Fibroblast of villous mesenchyme (primary cell): ENCODE measurements around the gene TMX2. TPM values are rescaled to one million over a fixed set of nuclear protein-coding genes. Genes with fewer than 3 reads are reported as not detected.

Experiments used
- DNase-seq: peaks from one replicate; pipeline ENCODE4 v3.0.0-alpha.2; 2010; ENCODE audit warnings: low read depth
- H3K4me3 ChIP-seq: 2 replicates; pipeline ENCODE4 v1.5.1; 2011; ENCODE audit warnings: low read depth, mild to moderate bottlenecking, low read length
- total RNA-seq: library from RNA; depleted of rRNA; stranded (reverse); fragments of >200 nt; gene quantifications from 2 replicates; pipeline ENCODE4 v1.2.3, GENCODE V29; 2012
- TF ChIP-seq, protein P1 (sequence below): IDR thresholded peaks from 2 replicates; pipeline ENCODE4 v1.5.1; 2012; ENCODE audit warnings: low read depth, mild to moderate bottlenecking, low read length; ENCODE audit not compliant: insufficient read depth

Gene TMX2
- total RNA-seq, 1 donor = 79.9 TPM

DNA sequence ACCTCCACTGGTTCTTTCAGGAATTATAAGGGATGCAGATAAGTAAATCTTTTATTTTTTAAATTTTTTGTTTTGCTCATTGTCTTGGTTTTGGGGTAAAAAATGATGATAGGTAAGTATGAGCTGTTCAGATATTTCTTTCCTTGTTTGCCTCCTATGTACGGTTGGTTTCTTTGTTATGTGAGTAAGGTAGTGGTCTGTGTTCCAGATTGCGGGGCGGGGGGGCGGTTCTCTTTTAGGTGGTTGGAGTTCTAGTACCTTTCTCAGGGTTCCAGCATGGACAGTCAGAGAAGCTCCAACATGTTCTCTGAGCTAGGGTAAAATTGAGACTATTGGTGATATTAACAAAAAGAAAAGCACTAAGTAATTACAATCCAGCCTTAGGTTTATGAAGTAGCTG lies 51.6 kb downstream of the TMX2 start:
- TF ChIP-seq, protein P1, sequence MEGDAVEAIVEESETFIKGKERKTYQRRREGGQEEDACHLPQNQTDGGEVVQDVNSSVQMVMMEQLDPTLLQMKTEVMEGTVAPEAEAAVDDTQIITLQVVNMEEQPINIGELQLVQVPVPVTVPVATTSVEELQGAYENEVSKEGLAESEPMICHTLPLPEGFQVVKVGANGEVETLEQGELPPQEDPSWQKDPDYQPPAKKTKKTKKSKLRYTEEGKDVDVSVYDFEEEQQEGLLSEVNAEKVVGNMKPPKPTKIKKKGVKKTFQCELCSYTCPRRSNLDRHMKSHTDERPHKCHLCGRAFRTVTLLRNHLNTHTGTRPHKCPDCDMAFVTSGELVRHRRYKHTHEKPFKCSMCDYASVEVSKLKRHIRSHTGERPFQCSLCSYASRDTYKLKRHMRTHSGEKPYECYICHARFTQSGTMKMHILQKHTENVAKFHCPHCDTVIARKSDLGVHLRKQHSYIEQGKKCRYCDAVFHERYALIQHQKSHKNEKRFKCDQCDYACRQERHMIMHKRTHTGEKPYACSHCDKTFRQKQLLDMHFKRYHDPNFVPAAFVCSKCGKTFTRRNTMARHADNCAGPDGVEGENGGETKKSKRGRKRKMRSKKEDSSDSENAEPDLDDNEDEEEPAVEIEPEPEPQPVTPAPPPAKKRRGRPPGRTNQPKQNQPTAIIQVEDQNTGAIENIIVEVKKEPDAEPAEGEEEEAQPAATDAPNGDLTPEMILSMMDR = no peak
- no peak for DNase-seq
- H3K4me3 ChIP-seq = peak overlapping the region; percentile 82

DNA sequence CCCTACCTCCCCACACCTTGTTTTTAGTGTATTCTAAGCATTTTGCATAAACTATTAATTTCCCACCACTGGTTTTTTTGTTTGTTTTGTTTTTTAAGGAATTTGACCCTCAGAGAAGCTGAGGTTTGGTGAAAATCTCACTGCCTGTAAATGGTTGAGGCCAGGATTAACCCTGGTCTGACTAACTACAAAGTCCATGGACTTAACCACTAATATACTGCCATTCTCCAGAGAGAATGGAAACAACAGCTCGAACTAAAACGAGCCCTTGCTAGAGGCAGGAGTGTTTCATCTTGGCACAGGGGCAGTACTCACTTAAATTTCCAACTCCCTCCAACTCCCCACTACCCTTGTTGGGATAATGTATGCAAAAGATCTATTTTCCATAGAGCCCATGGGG lies 52.2 kb downstream of the TMX2 start:
- peak; percentile 59 for DNase-seq
- TF ChIP-seq, protein P1 = no peak
- H3K4me3 ChIP-seq = peak overlapping the region; percentile 82

DNA sequence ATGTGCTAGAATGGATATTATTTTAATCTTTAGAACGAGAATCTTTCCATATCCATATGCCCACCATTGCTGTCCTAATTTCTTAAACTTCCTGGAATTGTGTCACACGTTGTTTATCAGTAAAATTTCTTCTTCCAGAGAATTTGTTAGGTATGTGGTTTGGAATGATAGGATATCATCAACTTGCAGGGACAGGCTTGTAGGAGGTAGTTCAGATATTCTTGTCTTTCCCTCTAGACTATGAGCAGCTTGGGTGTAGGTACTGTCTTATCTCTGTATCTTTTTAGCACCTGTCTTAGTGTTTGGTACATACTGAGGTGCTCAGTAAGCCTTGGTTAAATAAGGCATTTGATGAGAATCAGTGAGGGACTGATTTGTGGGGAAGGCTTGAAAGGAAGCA lies 52.6 kb downstream of the TMX2 start:
- TF ChIP-seq, protein P1 = no peak
- peak overlapping the region; percentile 82 for H3K4me3 ChIP-seq
- DNase-seq = no peak

DNA sequence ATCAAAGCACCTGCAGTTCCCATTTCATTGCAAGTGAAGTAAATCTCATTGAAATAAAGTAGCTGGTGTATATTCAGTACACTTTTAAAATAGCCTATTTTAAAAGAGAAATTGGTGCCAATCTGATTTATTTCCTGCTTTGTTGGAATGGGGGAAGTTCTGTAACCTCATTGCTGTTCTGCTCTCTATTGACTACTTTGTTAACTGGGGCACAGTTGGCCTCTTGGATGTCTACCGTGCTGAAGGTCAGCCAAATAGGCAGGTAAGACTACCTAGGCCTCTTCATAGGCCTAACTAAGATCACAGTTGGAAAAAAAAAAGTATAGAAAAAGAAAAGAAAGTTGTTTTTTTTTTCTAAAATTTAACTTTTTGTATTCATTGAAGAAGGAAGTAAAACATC lies 58.4 kb downstream of the TMX2 start:
- no peak for DNase-seq
- TF ChIP-seq, protein P1 = no peak
- no peak overlapping the region for H3K4me3 ChIP-seq

DNA sequence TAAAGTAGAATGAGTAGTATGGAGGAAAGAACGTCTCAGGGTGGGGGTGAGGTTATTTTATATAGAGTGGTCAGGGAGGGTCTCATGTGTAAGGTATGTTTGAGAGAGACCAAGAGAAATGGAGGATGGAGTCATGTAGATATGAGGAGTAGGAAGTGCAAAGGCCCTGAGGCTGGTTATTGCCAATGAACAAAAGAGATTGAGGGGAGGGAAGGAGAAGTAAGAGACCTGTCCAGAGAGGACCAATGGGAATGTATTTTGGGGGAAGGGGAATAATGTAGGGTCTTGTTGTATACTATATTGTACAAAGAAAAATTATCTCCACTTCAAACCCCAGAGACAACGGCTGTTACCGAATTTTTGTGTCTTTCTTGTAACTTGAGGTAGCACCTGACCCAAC lies 59.0 kb downstream of the TMX2 start:
- no peak for DNase-seq
- TF ChIP-seq, protein P1 = no peak
- no peak overlapping the region for H3K4me3 ChIP-seq

DNA sequence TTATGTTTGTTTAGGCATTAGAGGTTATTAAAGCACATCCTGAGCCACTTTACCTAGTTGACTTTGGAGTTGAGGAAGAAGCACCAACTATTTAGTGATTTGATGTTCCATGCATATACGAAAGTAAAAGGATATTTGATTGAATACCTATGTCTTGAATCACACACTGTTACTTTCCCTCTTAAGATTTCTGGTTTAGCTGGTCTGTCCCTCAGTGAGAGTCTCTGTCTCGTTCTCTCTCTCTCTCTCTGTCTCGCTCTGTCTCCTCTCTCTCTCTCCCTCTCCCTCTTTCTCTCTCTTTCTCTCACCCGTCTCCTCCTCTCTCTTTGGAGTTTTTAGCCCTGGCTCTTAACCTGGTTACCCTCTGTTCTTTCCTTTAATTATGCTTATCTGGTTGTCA lies 60.2 kb downstream of the TMX2 start:
- DNase-seq = no peak
- TF ChIP-seq, protein P1 = no peak

DNA sequence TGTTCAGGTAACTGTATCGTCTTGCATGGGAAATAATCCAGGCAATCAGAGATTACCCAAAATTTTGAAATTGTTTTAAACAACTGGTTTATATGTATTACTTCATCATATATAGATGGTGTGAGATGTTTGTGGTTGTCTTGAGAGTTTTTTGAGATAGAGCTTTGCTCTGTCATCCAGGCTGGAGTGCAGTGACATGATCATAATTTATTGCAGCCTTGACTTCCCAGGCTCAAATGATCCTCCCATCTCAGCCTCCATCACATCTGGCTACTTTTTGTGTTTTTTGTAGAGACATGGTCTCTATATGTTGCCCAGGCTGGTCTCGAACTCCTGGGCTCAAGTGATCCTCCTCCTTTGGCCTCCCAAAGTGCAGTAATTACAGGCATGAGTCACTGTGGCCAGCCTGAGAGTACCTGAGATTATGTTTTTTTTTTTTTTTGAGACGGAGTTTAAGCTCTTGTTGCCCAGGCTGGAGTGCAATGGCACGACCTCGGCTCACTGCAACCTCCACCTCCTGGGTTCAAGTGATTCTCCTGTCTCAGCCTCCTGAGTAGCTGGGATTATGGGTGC lies 60.7 kb downstream of the TMX2 start:
- DNase-seq = no peak
- no peak overlapping the region for H3K4me3 ChIP-seq
- TF ChIP-seq, protein P1 = no peak

More for the DNA sequence above, 60.2 kb downstream of the TMX2 start:
- H3K4me3 ChIP-seq = no peak overlapping the region
